Activated CD4-positive, CD25-positive, alpha-beta regulatory T cell (primary cell): ENCODE measurements around the gene GPR25.

Source experiments
- DNase-seq, 4 experiments: peaks; one replicate each; lab custom pipeline; 2025; lab: John Stamatoyannopoulos, UW

Gene GPR25

GRCh38 chr1:200873671-200874397 is 1.1 kb downstream of the GPR25 start:
- no peak for DNase-seq

DNA sequence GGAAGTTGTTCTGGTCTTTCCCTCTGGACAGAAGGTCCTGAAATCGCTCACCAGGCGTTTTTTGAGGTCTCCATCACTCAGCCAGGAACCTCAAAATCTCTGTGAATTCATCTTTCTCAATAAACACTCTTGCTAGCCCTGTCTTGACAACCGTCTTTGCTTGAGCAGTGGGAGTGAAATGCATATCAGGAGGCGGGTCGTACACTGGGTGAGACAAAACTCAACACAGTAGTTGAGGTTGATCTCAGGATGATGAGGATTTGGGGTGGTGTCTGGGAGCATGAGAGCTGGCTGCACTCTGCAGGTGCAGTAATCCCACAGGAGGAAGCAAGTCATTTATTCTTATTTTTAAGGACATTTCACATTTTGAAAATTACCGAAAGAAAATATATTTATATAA is 1.9 kb downstream of the GPR25 start:
- no peak for DNase-seq

GRCh38 chr1:200875416-200875815 is 2.6 kb downstream of the GPR25 start:
- no peak for DNase-seq

DNA sequence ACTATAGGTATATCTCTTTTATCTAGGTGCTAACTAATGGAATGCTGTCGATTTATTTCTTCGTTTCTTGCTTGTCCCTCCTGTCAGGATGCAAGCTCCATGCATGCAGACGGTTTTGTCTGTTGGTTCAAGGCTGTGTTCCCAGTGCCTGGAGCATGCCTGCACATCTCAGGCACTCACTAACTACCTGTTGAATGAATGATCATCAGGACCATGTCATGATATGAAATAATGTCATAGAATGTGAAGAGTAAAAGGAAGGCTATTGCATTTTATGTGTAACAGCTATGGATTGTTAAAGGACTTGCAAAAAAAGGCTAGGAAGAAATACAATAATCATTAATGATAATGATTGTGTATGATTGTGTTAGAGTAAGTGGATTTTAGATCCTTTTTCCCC is 4.2 kb downstream of the GPR25 start:
- no peak for DNase-seq

DNA sequence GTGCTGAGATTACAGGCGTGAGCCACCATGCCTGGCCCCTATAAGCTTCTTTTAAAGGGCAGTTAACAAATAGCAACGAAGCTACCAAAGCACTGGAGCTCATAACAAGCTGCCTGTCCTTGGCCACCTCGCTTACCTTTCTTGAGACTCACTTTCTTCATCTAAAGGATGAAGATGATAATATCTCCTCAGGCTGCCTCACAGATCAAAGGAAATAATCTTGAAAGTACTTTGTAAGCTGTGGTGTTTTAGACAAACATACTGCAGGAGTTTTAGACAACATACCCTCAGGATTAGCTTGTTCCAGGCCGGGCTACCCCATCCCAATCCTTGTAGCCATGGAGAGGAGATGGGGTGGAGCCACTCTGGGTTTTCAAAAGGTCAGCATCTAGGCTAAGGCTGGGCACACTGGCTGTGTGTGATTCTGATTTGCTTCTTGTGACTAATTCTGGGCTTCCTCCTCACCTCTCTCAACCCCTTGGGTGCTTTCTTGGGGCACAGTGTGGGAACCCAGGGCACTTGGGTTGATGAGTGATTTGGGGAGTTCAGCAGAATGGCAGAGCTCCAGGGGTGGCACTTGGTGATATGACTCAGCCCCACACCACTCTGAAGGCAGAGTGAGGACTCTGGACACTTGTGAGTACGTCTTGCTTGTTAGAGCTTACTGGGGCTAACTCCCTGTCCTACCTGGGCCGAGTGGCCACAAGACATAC is 5.2 kb downstream of the GPR25 start:
- DNase-seq, result peak in 1 of 4 experiments; percentile 25

- DNase-seq, result no peak
Measured at GRCh38 chr1:200880212-200880611, 7.4 kb downstream of the GPR25 start.

GRCh38 chr1:200883118-200883517 is 10.3 kb downstream of the GPR25 start:
- DNase-seq, result no peak

DNA sequence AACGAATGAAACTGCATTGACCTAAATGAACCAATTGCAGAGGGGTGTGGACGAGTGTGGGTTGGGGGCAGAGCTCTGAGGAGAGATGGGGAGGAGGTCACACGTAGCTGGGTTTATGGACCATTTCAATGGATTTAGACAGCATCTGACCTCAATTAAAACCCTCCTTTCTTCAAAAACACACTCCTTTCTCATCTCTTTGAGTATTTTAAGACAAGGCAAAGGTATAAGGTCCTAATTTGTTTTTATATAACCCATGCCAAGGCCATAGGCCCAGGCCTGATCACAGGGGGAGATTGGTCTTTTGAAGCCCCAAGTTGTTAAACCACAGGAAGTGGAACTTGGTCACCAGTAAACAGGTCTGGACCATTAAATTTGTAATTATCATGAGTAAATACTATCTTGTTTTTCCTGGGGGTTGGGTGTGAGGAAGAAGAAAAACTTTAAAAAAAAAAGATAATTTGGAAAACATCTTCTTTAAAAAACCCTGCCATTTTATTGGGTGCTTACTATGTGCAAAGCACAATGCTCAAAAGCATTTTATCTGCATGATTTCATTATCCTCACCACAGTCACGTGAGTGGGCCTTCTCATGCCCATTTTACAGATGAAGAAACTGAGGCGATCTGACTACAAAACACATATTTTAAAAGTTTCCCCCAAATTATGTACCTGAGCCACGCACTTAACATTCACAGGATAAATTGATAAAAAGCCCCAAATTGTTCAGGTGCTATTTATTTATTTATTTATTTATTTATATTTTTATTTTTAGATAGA is 13.0 kb downstream of the GPR25 start:
- no peak for DNase-seq

DNA sequence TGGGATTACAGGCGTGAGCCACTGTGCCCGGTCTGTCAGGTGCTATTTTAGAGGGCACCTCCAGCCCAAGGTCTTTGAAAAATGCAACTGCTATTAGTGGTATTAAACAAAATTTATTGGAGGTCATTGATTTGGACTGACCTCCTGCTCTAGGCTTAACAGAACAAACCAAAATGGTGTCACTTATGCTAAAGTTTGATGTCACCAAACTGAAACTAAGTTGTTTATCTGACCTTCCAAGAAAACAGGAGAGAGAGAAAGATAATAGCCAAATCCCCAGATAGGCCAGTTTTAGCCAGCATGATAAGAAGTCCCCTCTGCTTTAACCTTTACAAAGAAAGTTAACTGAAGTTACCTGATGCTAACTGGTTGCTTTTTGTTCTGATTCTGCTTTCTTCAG is 13.8 kb downstream of the GPR25 start:
- no peak for DNase-seq

DNA sequence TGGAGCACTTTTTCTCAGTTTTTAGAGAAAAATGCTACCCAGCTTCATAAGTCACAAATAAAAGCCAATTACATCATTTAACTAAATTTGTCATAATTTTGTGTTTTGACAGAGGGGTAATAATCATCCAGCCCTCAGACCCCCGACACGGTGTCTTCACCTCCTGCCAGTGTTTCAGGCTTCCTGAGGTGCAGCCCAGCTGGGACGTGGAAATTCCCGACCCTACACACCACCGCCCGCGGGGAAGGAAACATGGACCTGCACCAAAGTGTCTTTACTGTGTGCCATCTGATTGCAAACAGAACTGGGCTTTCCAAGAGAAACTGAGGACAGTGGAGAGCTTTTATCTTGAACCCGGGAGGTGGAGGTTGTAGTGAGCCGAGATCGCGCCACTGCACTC is 14.3 kb downstream of the GPR25 start:
- no peak for DNase-seq

- no peak for DNase-seq
Measured at GRCh38 chr1:200887772-200888348, 15.1 kb downstream of the GPR25 start.

DNA sequence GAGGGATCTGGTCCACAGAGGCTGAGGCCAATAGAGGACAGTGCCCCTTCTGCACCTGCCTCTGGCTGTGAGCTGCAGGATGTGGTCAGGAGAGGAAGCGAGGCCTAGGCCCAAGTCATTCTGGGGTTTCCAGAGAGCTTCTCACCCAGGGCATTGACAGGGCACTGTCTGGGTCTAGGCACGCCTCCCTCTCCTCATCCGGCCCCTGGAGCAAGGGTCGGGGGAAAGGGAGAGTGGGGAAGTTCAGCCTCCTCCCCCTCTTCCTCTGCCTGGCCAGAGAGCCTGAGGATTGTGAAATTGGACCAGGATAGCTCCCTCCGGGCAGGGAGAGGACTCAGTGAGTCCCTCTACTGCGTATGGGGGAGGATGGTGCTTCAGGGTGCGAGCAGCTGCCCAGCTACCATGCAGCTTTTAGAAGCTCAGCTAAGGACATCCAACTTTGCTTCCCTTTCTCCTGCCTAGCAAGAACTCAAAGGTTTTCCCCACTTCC is 15.6 kb downstream of the GPR25 start:
- peak; percentile 19 to 34 (median 32) for DNase-seq

GRCh38 chr1:200889571-200889970 is 16.8 kb downstream of the GPR25 start:
- DNase-seq, result no peak

DNA sequence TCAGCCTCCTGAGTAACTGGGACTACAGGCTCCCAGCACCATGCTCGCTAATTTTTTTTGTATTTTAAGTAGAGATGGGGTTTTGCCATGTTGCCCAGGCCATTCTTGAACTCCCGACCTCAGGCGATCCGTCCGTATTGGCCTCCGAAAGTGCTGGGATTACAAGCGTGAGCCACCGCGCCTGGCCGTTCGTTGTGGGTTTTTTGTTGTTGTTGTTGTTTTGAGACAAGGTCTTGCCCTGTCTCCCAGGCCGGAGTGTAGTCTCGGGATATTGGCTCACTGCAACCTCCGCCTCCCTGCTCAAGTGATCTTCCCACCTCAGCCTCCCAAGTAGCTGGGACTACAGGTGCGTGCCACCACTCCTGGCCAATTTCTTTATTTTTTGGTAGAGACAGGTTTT is 17.2 kb downstream of the GPR25 start:
- DNase-seq, result no peak

GRCh38 chr1:200890818-200891773 is 18.3 kb downstream of the GPR25 start:
- no peak for DNase-seq

DNA sequence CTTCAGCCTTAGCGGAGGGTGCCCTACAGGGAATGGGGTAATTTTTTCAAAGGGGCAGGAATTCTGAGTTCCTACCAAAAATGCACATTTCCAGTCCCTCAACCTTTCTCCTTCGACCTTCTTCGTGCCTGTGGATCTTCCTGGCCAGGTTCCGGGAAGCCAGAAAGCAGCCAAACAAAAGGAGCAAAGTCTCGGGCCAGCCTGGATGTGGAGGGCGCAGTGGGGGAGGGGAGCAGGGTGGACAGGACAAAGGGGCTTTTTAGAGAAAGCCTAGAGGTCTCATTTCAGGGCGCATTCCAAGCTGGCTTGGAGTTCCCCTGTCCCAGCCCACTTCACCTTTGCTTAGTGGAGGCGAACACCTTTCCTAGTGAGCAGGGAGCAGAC is 19.0 kb downstream of the GPR25 start:
- no peak for DNase-seq

DNA sequence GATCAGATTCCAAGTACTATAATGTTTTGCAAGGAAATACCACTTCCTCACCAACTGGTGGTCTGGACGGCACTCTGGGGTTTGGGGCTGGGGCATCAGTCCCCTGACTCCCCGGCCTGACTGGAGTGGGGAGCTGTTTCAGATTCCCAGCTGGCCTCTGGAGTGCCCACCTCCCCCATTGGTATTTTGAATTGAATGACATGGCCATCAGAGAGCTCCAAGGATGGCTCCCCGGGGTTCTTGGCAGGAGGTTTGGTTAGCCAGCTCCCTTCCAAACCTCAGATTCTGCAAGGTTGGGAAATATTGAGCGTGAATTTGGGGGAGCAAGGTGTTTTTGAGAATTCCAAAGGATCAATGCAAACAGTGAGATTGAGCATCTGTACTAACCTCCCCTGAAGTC is 19.8 kb downstream of the GPR25 start:
- no peak for DNase-seq

DNA sequence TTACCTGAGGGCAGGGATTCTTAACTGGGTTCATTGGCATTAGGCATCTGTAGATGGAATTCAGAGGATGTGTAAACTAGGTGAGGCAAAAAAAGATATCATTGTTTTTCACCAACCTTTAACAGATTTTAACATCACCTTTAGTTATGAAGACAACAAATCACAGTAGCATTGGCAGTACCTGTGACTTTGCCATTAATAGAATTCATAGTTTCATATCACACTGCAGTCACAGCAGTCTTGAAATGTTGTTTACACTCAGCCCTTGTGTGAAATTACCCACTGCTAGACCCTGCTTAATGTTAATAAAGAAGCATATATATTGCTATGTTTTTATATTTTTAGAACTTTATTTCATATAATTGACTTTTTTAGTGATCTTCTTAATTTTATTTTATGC is 20.2 kb downstream of the GPR25 start:
- no peak for DNase-seq

GRCh38 chr1:200893411-200893901 is 20.7 kb downstream of the GPR25 start:
- DNase-seq, result no peak

GRCh38 chr1:200894712-200895442 is 22.1 kb downstream of the GPR25 start, which contains the start of gene INAVA:
Gene INAVA (plus strand): TSS chr1:200894900. CDS start chr1:200898401, 3,501 bp downstream.
- no peak for DNase-seq
